Superior temporal gyrus (tissue), 1 donor: ENCODE measurements around the gene CRABP1.

Experiments used
- DNase-seq: peaks from one replicate; pipeline ENCODE4 v3.0.0-alpha.2; 2016; ENCODE audit errors: extremely low spot score

CRABP1 gene

DNA sequence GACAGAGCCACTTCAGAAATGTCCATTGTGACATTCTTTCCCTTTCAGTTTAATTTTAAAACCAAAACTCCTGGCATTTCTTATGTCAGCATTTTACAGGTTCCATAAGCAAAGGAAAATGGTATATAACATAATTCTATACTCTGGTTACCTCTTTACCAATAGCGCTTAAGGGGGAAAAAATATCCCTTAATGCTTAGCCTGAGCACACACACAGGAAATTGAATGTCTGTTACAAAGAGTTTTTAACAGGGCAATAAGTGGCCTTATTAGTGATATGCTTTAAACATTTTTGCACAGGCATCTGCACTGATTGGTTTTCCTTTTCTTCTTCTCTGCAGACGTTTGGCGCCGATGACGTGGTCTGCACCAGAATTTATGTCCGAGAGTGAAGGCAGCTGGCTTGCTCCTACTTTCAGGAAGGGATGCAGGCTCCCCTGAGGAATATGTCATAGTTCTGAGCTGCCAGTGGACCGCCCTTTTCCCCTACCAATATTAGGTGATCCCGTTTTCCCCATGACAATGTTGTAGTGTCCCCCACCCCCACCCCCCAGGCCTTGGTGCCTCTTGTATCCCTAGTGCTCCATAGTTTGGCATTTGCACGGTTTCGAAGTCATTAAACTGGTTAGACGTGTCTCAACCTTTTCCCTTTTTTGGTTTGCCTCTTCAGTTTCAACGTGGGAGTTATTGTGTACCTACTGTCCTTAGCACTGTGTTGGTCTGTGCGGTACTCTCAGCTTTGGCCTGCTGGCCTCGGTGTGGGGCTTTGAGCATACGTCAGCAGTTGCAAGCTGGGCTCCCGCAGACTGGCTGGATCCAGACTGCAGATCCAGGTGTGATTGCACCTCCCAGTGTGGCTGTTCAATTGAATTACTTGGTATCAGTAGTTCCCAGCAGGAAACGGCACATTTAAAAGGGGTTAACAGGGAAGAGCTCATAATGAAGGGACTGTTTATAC lies 7.7 kb downstream of the CRABP1 start:
- DNase-seq: no peak

DNA sequence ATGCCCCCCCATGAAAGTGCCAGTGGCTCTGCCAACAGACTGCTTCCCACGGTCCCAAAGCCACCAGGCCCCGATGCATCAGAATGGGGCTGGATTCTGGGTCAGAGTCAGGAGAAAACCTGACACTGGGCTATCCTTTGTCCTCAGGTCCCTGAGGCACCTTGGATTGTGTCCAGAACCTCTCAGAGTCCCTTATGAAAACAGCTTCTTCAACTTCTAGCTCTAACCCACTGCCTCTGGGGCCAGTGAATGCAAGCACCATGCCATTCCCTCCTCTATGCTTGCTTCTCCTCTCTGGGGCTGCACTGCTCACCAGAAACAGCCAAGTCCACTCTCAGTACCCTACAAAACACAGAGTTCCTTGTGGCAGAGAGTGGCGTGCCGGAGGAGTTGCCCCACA lies 9.9 kb downstream of the CRABP1 start:
- DNase-seq: no peak

DNA sequence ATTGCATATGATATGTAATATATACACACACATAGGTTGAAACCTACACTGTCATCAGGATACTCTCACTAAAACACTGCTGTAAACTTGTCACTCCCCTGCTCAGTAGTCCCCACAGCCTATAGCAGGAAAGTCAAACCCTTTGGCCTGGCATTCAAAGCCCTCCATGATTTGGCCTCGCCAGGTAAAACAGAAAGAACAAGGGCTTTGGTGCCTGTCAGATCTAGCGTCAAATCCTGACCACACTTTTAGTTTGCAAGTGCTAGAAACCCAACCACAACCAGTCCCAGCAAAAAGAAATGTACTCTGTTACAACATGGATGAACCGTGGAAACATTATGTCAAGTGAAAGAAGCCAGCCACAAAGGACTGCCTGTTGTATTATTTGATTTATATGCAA lies 11.4 kb downstream of the CRABP1 start:
- no peak for DNase-seq

DNA sequence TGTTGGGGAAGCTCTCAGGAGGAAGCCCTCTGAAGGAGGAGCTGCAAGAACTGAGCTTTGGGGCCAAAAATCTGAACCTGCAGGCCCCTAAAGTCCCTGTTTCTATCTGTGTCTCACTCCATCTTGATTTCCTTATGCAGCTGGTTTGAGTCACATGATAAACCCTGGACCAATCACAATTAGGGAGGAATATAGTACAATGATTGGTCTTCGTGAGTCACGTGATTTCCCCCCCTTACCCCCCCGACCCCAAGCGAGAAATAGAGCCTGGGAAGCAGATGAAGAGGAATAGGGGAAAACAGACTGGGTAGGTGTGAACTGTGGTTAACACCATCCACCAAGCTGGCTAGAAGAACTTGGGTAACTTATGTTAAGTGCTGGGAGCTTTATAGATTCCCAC lies 12.9 kb downstream of the CRABP1 start:
- no peak for DNase-seq

DNA sequence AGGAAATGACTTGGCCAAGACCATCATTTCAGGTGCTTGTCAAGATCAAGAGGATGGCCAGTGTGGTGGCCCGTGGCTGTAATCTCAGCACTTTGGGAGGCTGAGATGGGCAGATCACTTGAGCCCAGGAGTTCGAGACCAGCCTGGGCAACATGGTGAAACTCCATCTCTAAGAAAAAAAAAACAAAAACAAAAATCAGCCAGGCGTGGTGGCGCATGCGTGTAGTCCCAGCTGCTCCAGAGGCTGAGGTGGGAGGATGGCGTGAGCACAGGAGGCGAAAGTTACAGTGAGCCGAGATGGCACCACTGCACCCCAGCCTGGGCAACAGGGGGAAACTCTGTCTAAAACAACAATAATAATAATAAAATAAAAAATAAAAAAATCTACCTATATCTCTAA lies 15.0 kb downstream of the CRABP1 start:
- no peak for DNase-seq

DNA sequence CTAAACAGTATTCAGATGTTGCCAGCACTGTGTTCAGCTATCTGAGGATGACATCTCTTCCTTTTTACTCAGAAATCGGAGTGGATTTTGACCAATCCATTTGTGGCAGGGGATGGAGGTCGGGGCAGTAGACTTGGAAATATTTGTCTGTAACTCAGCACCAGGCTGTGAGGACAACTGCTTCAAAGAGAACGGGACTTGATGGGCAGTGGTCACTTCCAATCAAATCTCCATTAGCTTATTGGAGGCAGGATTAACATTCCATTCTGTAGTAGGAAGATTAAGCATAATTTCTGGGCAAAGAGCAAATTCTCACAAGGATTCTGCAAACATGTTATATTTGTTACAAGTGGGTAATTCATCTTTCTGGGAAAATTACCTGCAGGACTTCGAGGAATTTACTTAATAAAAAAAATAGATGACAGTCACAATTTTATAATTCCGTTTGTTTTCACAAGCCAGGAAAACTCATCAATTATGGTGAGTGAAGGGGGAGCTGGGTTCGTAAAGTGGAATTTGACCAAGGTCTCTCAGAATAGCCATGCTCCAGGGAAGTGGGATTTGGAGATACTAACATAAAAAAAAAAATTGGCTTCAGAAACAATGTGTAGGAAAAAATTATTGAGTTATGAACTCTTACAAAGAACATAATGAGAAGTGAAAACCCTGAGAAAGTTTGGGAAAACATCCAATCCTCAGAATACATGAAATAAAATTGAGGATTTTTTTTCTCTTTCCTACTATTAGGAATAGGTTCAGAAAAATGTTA lies 18.1 kb downstream of the CRABP1 start:
- DNase-seq: no peak

DNA sequence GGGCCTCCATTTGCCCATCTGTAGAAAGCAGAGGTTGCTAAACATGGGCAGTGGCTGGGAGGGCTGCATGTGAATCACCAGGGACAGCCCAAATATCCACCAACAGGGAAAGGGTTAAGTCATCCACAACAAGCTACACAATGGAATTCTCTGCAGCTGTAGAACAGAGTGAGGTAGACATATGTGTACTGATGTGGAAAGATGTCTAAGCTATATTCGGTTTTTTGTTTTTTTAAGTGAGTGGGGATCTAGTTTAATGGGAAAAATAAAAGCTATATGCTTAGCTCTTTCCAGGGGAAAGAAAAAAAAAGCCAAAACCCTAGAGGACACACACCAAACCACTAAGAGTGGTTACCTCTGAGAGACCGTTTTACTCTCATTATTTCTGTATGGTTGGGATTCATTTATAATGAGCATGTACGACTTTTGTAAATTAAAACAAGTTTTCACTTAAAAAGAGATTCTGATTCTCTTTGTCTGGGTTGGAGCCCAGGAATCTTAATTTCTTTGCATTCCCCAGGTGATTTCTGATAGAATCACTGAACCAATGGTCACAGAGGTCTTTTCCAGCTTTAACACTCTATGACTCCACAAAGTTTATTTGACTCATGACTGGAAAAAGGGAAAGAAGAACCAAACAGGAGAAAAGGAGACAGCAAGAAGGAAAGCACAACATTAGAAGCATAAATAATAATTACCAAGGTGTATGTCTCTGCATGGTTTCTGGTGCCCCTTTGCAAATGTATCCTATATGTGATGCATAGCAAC lies 19.1 kb downstream of the CRABP1 start:
- DNase-seq: no peak

DNA sequence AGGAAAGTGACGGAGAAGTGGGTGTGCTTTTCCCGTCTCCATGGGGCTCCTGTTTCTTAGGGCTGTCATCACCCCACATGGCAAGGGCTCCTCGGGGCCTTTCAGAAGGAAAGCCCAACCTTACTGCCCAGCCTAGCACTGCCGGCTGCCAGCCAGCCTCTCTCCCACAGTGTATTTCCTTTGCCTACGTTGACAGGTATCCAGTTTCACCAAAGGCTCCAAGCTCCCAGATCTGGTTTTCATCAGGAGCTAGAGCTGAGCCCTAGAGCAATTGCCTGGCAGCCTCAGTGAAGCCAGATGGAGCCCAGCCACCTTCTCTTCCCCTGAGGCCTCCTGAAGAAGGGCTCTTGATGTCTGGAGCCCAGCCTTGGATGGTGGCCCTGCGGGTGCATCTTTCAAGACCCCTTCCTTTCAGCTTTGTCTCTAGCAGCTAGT lies 20.2 kb downstream of the CRABP1 start:
- no peak for DNase-seq

DNA sequence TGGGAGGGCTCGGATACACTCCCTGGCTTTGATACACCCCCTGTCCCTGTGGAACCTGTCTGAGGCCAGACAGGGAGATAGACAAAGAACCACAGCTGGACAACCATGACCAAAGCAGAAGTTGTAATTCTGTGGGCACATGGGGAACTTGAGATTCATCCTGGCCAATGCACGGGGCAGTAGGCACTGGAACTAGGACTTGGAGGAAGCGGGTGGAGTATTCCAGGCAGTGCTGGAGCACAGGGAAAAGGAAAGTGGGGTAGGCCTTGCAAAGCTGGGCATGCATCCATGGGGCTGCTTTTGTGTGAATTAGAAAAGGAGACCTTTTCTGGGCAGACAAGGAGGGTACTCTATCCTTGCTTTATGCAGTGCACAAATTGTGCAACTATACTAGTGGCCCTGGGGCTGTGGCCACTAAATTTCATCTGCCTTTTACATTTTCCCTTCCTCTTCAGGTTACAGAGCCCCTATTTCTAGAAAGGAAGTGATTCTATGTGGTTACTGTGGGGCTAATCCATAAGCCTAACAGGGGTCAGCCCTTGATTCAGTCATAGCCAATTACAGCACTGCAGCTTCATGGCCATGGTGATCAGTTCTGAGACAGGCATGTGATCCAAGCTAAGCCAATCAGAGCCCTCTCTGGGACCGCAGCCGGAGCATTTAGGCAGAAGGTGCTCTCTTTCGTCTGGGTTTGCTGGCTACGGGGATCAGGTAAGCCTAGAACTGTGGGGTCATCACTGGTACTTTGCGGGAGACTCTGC lies 21.0 kb downstream of the CRABP1 start:
- DNase-seq: no peak

DNA sequence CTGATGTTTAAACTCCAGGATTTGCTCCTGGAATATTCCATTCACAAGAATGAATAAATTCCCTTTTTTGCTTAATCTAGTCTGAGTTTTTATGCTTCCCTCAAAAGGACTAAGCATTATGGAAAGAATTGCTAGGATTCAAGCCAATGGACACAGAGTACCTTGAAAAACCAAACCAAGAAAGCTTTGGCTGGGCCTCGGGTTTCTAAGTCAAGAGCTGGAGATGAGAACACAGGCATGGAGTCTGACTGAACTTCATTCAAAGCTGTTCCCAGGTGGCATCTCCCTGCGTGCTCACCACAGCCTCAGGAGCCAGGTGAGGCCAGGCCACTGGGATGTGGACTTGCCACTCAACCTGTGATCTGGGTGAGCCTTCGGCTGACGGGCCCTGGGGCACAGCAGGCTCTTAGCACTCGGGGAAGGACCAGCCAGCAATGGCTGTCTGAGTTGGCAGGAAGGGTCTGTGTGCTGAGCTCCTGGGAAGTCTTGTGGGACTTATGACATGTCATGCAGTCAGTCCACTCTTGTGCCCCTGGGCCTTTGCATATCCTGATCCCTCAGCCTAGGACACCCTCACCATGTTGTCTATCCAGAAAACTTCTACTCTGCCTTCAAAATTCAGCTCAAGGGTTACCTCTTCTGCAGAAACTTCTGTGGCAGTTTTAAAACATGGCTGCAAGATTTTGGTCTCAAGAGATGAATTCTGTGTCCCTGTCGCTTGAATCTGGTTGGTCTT lies 21.8 kb downstream of the CRABP1 start:
- DNase-seq: no peak

DNA sequence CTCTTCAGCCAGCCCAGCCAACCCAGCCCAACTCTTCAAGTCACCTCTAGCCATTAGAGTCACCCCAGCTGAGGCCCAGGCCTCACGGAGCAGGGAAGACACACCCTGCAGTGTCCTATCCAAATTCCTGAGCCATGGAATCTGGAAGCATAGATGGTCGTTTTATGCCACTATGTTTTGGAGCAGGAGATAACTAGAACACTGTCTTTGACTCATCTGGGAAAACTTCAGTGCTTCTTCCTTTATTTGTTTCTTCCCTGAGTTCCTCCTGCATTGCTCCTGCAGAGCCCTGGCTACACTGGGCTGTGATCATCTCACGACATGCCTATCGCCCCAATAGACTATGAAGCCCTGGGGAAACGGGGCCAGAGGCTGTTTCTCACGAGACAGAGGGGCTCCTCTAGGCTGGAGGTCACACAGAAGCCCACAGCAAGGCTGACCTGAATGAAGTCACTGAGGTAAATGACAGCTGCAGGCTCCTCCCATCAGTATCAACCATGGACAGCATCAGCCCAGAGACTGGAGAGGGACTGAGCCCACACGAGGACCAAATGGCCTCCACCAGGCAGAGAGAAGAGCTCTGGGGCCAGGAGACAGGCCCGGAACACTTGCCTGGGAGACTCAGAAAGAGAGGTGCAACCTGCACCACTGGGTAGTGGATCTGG lies 22.7 kb downstream of the CRABP1 start:
- no peak for DNase-seq

DNA sequence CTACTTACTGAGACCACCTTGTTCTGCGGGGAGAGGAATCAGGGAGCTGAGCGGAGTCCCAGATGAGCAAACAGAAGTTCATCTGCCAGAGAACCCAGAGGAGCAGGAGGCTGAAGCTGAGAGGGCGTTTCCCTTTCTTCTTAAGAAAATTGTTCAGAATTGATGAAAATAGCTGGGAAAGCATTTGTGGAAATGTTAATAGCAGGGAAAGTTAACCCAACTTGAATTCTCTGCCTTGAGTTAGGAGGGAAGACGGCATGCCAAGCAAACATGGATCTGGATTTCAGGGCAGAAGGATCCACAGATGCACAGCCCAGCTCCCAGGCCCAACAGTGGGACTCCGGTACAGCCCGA lies 23.2 kb downstream of the CRABP1 start:
- no peak for DNase-seq

DNA sequence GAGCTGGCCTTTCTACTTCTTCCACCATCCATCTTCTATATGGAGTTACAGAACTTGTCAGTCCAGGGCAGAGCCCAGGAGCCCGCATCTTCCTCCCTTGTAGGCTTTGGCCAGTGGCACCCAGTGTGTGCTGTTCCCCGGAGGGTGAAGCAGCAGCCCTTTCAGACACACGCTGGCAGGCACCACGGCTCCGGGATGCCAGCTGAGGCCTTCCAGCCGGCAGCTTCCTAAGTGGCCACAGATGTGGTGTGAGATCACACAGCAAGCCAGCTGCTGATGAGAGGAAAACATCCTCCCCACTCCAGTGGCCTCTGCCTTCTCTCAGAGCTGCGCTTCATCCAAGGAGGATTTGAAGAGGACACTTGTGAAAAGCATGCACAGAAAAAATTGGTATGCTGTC lies 24.1 kb downstream of the CRABP1 start:
- peak; percentile 83 for DNase-seq

DNA sequence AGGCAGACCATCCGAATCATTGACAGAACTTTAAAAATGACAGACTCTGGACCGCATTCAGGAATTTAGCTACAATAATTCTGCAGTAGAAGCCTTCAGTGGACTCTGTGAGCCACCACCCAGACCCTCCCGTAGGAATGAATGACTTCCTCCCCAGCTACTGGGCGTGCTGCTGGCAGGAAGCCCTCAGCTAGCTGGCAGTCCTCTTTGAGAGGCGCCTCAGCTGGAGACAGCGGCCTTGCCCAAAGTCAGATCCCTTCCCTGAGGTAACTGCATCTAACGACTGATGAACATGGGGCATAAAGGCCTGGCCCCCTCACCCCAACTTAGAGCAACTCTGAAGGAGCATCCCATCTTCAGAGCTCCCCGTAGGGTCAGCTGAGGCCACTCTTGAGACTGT lies 25.8 kb downstream of the CRABP1 start:
- DNase-seq: no peak

DNA sequence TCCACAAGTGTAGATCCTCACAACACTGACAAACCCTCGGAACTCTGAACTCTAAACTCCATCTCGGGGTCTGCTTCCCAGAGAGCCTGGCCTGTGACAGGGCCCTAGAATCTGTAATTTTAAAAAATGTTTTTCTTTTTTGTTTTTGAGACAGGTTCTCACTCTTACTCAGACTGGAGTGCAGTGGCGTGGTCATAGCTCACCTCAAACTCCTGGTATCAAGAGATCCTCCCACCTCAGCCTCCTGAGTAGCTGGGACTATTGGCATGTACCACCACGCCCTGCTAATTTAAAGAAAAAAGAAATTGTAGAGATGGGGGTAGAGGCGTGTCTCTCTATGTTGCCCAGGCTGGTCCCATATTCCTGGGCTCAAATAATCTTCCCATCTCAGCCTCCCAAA lies 26.2 kb downstream of the CRABP1 start:
- no peak for DNase-seq

DNA sequence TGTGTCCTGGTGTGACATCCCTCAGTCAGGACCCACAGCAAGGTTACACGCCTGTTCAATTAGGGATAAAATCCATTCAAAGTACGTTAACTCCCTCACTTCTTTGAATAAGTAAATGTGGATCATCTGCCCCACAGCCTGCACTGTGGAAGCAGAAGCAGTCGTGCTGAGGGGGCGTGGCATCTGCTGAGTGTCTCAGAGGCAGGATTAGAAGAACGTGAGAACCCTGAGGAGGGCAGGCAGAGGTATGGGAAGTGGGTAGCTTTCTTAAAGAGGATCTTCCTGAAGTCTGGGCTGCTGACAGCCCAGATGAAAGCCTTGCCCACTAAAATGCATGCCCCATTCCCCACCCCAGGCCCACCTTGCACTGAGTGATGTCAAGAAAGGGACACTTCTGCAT lies 28.5 kb downstream of the CRABP1 start:
- DNase-seq: no peak

DNA sequence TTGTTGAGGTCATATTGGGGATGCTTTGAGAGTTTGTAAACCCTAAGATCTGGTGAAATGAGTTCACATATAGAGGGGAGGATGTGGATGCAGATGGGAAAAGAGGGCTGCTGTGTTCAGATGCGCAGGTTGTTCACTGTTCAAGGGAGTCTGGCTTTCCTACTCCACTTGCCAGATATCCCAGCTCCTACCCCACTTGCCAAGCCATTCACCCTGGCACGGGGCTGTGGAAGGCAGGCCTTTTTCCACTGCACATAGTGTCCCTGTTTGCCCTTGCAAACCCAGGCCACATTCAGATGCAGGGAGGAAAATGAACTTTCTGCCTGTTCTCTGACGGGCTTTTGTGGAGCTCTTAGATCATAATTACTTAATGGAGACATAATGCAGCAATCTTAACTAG lies 29.0 kb downstream of the CRABP1 start:
- DNase-seq: no peak

DNA sequence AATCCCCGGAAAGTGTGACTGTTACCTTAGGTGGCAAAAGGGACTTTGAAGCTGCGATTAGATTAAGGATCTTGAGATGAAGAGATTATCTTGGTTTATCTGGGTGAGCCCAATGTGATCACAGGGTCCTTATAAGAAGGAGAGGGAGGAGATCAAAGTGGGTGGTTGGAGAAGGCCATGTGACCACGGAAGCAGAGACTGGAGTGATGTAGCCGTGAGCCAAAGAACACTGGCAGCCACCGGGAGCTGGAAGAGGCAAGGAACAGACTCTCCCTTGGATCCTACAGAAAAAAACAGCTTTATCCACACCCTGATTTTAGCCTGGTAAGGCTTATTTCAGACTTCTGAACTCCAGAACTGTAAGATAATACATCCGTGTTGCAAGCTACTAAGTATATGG lies 29.9 kb downstream of the CRABP1 start:
- no peak for DNase-seq

DNA sequence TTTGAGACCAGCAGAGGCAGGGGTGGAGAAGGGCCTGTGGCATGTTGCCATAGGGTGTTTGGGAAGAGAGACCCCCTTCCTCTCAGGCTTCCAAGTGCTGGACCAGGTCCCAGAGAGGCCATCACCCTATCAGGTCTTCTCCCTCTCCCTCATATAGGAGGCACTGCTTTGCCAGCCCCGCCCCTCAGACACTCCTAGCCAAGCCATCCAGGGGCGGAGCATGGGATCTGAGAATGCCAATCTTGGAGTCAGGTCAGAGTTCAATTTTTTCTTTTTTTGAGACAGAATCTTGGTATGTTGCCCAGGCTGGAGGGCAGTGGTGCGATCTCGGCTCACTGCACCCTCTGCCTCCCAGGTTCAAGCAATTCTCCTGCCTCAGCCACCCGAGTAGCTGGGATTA lies 32.7 kb downstream of the CRABP1 start:
- no peak for DNase-seq
